ENCODE results near the gene GC.

Gene GC

DNA sequence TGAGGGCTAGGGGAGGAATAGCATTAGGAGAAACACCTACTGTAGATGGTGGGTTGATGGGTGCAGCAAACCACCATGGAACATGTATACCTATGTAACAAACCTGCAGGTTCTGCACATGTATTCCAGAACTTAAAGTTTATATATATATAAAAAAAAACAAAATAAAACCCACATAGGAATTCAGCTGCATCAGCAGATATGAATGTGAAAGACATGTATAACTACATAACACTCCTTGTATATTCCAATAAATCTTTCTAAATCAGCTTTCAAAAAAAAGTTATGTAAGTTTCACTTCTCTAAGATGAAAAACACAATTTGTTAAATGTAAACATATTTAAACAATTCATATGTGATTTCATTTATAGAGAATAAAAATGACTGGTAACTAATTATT lies 6.0 kb downstream of the GC start:
- H3K4me3 ChIP-seq (replicated peaks; ENCODE audit: low read depth, low read length), result no peak overlapping the region
- TF ChIP-seq, protein P1, sequence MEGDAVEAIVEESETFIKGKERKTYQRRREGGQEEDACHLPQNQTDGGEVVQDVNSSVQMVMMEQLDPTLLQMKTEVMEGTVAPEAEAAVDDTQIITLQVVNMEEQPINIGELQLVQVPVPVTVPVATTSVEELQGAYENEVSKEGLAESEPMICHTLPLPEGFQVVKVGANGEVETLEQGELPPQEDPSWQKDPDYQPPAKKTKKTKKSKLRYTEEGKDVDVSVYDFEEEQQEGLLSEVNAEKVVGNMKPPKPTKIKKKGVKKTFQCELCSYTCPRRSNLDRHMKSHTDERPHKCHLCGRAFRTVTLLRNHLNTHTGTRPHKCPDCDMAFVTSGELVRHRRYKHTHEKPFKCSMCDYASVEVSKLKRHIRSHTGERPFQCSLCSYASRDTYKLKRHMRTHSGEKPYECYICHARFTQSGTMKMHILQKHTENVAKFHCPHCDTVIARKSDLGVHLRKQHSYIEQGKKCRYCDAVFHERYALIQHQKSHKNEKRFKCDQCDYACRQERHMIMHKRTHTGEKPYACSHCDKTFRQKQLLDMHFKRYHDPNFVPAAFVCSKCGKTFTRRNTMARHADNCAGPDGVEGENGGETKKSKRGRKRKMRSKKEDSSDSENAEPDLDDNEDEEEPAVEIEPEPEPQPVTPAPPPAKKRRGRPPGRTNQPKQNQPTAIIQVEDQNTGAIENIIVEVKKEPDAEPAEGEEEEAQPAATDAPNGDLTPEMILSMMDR (IDR thresholded peaks at IDR 0.05; ENCODE audit: low read length, missing control alignments), result no peak
- no peak for DNase-seq (ENCODE audit: low read depth)

DNA sequence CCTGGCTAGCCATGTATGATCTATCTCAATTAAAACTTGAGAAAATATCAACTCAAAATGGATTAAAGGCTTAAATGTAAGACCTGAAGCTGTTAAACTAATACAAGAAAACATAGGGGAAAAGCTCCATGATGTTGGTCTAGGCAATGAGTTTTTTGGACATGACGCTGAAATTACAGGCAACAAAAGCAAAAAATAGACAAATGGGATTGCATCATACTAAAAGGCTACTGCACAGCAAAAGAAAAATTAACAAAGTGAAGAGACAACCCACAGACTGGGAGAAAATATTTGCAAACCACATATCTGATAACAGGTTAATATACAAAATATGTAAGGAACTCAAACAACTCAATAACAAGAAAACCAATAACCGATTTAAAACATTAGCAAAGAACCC lies 8.4 kb downstream of the GC start:
- DNase-seq (ENCODE audit: low read depth), result no peak
- no peak overlapping the region for H3K4me3 ChIP-seq (replicated peaks; ENCODE audit: low read depth, low read length)
- TF ChIP-seq, protein P1 (IDR thresholded peaks at IDR 0.05; ENCODE audit: low read length, missing control alignments), result no peak

DNA sequence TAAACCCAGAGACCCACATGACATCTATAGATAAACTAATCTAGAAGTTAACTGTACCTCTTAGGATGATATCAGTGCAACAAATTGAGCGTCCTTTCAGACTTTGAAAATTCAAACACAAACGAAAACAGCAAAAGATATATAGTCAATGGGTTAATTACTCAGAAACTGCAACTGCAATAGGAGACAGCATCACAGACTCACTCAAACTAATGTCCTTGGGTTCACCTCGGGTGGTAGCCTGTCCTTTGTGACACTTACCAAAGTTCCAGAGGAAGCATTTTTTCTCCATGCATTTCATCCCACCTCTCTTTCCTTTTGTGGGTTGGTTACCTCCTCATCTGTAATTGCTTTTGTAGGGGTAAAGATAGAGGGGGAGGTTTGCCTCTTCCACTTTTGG lies 9.7 kb downstream of the GC start:
- TF ChIP-seq, protein P1 (IDR thresholded peaks at IDR 0.05; ENCODE audit: low read length, missing control alignments), result no peak
- DNase-seq (ENCODE audit: low read depth), result no peak

DNA sequence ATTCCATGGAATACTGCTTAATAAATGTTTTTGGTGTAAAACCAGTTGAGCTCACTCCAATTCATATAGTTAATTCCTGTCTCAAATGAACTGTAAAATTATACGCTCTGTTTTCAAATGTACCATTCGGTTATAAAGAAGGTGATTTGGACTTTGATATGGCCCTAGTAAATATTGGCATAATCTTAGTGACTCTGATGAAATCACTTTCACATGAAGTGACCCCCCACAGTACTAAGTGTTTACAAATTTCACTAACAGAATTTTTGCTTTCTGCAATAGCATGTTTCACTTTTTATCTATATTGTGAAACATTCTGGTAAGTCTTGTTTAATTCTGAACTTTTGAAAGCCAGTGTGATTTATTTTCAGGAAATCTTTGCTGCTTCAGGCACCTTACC lies 10.9 kb downstream of the GC start:
- DNase-seq (ENCODE audit: low read depth), result no peak
- TF ChIP-seq, protein P1 (IDR thresholded peaks at IDR 0.05; ENCODE audit: low read length, missing control alignments), result no peak
- no peak overlapping the region for H3K4me3 ChIP-seq (replicated peaks; ENCODE audit: low read depth, low read length)

More for the DNA sequence above, 9.7 kb downstream of the GC start:
- H3K4me3 ChIP-seq (replicated peaks; ENCODE audit: low read depth, low read length), result no peak overlapping the region

DNA sequence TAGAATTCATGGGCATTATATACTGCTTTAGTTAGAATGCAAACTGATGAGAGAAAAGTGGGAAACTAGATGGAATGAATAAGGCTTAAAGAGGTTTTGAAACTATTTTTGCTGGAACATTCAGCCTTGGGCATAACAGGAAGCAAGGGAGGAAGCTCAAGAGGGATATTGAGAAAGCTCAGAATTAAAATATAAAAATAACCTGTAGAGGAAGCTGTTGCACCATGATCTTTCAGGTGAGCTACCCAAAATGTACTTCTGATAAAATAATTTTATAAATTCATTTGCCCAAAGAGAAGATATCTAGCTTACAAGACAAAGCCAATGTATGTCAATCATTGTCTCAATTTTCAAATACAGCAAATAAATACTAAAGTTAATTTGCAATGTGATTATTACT lies 11.3 kb downstream of the GC start:
- no peak for DNase-seq (ENCODE audit: low read depth)
- TF ChIP-seq, protein P1 (IDR thresholded peaks at IDR 0.05; ENCODE audit: low read length, missing control alignments), result no peak
- H3K4me3 ChIP-seq (replicated peaks; ENCODE audit: low read depth, low read length), result no peak overlapping the region

DNA sequence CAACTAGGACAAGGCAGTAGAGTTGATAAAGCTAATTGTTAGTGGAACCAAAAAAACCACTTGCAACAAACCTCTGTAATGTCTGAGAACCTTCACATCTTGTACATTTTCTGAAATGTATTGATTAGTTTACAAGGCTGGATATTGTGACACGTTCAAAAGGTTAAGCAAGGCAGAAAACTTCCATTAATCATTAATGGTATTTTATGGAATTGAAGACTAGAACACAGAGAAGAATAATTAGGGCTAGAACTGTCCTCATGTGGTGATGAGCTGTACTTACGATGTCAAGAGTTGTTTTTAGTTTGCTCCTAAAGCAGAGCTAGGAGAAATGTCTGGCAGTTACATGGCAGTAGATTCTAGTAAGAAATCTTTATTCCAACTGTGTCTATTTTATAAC lies 12.3 kb downstream of the GC start:
- DNase-seq (ENCODE audit: low read depth), result no peak
- no peak overlapping the region for H3K4me3 ChIP-seq (replicated peaks; ENCODE audit: low read depth, low read length)
- TF ChIP-seq, protein P1 (IDR thresholded peaks at IDR 0.05; ENCODE audit: low read length, missing control alignments), result no peak

DNA sequence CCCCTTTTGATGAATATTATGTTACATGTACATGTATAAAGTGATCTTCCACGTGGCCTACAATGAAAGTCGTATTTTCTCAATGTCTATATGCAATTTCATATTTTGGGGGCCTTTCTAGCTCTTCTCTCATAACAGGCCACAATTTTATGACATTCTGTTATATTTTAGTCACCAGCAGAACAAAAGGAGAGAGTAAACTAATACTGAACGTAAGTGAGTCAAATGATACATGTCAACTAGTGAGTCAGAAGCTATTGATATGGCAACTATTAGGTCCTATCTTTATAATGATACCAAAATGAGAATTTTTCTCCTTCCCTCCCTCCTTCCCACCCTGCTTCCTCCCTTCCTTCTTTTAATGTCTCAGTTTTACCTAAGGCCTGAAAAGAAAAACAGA lies 14.4 kb downstream of the GC start:
- TF ChIP-seq, protein P1 (IDR thresholded peaks at IDR 0.05; ENCODE audit: low read length, missing control alignments), result no peak
- no peak for DNase-seq (ENCODE audit: low read depth)
- no peak overlapping the region for H3K4me3 ChIP-seq (replicated peaks; ENCODE audit: low read depth, low read length)

All from fibroblast of pulmonary artery (primary cell).